Measurements from ENCODE around the gene SATB1.

GRCh38 chr3:18411541-18411940 lies 13.6 kb downstream of the SATB1 start:
- TF ChIP-seq CTCF (IDR thresholded peaks at IDR 0.05) (no peak), RAD21 (conservative IDR thresholded peaks at IDR 0.05 in 1 of 2, IDR thresholded peaks at IDR 0.05 in 1 of 2) (no peak), PHF8 (IDR thresholded peaks at IDR 0.05; ENCODE audit: borderline replicate concordance, low read depth) (no peak), POLR2A (IDR thresholded peaks at IDR 0.05; ENCODE audit: low read length) (no peak), MAZ (IDR thresholded peaks at IDR 0.05; ENCODE audit: borderline replicate concordance, low read depth, low read length) (no peak), EHMT2 (IDR thresholded peaks at IDR 0.05; ENCODE audit: low read depth) (no peak), HMGXB4 (CRISPR knock-in tag; IDR thresholded peaks at IDR 0.05; ENCODE audit: borderline replicate concordance) (no peak), EP300 (IDR thresholded peaks at IDR 0.05) (no peak), USF2 (IDR thresholded peaks at IDR 0.05) (no peak), EHF (CRISPR knock-in tag; IDR thresholded peaks at IDR 0.05) (no peak)
